CD4-positive, alpha-beta T cell treated with Interleukin-6 at 100 ng/mL for 8 hours (primary cell): ENCODE results near the gene KY.

ENCODE experiments used
- DNase-seq: peaks from one replicate; pipeline ENCODE4 v3.0.0-alpha.2; 2020; ENCODE audit warnings: mixed read lengths, low spot score

KY gene, protein sequence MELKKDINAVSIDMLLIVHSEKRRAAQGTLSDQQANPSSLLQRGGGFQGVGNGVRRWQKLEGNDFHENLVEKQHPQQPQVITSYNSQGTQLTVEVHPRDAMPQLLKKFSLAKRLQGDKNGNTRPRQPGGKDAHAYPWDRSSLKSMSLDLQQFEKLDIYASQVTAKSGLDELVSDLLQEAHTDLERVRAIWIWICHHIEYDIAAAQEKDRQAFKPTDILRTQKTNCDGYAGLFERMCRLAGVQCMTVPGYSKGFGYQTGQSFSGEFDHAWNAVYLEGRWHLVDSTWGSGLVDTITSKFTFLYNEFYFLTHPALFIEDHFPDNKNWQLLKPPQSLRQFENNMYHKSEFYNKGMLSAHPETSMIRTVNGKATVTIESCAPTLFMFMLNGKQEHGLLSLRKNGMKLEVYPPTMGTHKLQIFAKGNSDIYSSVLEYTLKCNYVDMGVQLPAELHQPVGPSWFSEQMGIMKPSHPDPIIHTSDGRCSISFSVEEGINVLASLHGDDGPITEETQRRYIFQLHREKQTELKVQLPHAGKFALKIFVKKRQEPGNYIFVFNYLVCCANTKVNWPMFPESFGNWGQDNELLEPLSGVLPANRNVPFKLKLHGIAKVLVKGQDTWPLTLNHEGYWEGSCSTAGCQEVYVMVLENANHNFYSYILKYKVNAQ

DNA sequence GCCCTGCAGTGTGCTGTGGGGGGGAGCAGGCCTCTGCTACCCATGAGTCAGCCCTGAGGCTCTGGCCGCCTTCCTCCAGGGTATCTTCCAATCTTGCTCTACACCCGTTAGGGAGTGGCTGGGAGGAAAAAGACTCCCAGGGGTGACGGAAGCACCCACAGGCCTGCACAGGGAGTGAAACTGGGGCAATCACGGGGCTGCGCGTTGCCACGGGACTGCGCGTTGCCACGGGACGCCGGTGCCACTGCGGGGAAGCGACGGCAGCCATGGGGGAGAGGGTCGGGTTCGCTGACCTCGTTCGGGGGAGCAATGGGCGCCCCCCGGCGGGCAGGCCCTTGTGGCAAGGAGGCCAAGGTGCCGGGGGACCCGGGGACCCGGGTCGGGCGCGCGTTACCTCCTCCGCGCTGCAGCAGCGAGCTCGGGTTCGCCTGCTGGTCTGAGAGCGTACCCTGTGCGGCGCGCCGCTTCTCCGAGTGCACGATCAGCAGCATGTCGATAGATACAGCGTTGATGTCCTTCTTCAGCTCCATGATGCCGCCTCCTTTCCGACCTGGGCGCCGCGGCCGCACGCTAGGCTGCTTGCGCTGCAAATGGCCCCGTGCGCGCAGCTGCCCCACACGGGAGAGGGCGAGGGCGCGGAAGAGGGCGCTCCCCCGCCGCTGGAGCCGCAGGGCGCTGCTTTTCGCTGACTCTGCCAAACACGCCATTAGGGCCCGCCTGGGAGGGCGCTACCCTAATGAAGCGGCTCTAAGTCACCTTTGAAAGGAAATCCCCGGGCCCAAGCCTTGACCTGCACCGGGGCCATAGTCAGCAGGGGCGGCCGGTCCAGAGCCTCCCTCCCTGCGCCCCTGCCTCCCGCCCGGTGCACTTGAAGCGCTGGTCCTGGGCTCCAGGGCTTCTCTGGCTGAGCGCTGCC, at the start of gene KY:
Gene KY, minus strand, starts transcription at position 592 of the 916 bp plus-strand sequence. Its CDS starts 62 bp downstream, at position 530.
- no peak for DNase-seq

DNA sequence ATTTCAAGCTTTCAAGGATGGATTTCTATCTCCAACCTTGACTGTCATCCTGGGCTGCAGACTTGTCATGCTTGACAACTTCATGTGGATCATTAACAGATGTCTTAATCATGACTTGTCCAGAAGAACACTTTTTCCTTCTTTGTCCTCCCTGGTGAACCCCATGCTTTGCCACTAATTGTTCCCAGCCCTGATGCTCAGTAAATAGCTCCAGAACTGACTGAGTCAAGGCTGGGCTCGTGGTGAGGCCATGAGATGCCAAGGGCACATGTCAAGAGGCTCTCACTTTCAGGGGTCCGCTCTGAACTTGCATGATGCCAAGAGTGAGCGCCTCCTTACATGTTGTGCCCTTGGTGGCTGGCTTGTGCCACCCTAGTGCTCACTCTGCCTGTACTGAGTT, 48.9 kb upstream of the KY start:
- DNase-seq, result no peak

DNA sequence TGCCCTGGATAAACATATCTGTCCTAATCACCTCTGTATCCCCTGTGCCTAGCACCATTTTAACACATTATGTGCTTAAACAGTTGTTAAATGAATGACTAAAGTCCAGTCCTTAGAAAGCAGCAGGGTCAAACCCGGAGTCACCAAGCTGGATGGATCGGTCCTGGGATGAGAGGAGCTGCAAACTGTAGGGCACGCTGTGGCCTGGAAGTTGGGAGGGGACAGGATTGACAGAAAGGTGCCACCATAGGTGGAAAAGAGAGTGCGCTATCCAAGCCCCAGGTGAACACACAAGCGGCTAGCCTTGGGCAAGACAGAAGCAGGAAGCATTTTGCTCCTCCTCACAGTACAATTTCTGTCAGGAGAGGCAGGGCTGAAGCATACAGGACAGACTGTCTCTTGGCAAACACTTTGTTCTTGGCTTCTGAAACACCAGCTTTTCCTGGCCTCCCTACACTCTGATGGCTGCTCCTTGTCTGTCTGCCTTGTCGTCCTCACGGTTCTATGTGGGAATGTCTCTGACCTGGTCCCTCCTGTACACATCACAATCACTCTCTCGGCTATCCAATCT, 48.4 kb upstream of the KY start:
- DNase-seq, result no peak

DNA sequence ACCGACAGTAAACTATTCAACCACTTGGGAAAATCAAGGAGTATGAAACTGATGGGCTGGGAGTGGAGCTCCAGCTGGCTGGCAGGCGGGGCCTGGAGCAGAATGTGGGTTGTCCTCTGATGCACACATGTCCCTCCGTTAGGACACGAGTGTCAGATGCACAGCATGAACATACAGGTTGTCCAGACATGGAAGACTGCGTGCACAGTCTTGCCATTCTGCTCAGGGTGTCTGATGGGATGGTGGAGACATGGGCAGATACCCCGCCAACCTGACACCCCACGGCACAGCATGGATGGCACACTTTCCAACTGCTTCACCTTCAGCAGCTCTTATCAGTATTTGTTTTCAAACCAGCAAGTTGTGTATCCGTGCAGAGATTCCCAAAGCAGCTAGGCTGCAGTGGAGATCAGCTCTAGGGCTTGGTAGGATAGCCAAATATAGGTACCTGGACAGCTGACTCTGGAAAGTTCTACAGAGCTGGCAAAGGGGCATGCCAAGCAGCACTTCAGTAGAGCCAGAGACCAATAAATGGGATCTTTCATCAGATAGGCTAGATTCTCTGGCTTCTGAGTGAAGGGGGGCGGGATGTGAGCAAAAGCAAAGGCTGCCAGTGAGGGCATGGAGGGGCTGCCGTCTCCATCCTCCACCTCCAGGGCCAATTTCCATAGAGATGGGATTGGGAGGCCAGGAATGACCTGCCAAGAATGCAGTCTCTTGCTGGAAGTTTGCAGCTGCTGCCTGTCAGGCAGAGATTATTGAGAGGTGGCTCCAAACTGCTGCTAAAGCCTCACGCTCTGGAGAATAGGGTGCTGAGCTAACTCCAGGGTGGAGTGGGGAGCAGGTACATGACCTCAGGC, 47.2 kb upstream of the KY start:
- DNase-seq, result no peak

DNA sequence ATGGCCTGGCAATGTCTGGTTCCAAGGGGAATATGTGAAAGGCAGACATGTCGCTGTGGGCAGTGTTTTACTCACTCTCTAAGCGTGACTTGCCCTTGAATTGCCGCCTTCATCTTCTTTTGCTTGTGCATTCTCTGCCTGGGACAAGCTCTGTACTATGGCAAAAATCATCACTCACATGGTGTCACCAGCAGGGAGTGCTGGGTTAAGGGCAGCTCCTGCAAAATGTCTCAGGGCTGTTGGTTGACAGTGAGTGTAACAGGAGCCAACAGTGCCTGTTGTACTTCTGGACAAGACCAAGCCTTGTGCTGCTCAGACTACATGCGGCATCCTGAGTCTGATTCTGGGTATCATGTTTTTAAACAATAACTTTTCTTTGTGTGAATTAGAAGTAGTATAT, 45.3 kb upstream of the KY start:
- DNase-seq, result no peak

DNA sequence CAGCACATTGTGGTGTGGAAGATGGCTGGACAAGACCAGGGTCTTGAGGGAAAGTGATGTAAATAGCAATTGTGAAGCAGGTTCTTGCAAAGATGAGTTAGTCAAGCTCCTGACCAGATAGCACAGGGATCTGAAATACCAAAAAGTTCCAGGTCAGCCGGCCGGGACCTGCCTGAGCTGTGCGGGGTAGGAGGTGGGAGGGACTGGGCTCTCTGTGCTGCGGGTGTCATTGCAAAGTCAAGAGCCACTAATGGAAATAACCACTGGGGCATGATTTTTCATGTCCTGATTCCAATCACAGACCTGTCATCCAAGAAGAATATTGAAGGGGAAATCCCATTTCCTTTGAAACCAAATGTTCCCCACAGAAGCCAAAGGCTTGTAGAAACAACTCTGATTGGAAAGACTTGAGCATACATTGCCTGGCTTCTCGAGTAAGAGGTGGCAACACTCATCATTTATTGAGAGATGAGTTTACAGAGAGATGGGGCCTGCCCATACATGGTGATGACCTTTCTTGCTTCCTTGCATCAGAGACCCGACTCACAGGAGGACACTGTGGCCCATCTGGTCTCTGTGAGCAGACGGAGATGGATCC, 44.2 kb upstream of the KY start:
- no peak for DNase-seq

DNA sequence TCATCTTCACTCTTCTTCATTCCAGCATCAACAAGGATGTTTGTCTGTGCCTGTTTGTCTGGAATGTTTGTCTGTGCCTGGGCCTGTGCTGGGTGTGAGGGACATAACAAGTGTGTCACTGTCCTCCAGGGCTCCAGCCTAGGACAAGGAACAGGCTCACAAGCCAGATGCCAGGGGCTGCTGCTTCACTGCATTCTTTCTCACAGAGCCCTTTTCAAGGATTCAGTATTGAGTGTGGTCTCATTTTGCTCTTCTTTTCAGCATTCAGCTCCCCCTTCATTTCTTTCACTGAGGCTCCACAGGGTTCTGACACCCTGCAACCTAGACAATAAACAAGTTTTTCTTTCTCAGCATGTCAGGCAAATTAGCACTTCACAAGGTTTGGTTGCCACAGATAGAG, 43.6 kb upstream of the KY start:
- DNase-seq, result no peak

DNA sequence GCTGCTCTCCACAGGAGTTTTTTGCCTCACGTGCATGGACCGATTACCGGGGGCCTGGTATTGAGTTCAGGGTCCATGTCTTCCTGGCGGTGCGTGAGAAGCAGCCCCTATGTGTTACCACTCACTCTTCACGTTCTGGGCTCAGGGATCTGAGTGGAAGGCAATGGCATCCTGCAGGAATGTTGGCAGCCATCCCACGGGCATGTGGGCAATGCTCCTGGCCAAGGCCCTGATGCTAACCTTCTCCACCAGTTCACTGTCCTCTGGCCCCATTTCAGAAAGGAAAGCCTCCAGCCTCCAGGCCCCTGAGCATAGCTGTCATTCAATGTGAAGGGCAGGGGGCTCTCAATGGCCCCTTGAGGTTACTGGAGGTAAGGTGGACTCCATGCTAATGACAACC, 43.0 kb upstream of the KY start:
- DNase-seq, result no peak

DNA sequence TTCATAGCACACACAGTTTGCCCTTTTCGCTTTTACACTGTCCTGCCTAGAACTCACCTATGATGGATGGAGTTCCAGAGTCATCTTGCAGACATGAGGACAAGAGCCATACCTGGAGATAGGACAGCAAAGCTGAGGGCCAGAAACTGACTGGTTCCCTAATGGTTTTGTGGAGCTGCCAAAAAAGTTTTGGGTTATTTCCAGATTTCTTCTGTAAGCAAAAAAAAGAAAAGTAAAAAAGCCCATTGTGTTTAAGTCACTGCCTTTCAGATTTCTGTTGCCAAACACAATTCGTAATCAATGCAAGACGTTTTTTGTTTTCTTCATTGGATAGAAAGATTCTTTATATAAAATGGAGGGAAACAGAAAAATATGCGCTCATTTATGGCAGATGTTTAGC, 42.4 kb upstream of the KY start:
- DNase-seq, result no peak

DNA sequence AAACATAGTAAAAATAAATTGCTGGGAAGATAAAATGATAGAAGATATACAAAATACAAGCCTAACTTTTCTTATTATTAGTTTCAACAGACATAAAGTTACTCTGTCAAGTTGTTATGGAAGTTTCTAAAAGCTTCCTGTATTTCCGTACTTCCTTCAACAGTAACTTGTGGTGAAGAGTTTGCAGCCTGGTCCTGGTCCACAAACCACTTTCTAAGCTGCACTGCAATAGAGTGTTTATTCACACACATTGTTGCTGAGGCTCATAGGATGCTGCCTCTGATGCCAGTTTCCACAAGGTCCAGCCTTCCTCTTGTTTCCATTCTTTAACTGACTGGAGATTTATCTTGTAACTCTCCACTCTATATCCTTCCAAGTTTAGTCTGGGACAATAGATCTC, 39.4 kb upstream of the KY start:
- DNase-seq, result no peak

DNA sequence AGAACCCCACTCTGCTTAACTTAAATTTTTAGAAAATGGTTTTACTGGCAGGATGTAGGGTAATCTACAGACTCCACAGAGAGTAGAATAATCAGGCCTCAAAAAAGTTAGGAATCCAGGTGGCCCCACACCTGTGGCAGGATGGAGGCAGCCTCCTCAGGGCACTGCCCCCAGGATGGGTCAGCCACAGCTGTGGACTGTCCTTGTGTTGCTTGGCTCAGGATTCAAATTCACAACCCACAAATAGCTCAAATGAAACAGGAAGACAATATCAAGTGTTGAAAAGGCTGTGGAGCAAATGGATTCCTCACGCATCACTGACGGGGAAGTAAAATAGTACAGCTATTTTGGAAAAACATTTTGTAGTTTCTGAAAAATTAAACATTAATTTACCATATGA, 36.8 kb upstream of the KY start:
- DNase-seq, result no peak

DNA sequence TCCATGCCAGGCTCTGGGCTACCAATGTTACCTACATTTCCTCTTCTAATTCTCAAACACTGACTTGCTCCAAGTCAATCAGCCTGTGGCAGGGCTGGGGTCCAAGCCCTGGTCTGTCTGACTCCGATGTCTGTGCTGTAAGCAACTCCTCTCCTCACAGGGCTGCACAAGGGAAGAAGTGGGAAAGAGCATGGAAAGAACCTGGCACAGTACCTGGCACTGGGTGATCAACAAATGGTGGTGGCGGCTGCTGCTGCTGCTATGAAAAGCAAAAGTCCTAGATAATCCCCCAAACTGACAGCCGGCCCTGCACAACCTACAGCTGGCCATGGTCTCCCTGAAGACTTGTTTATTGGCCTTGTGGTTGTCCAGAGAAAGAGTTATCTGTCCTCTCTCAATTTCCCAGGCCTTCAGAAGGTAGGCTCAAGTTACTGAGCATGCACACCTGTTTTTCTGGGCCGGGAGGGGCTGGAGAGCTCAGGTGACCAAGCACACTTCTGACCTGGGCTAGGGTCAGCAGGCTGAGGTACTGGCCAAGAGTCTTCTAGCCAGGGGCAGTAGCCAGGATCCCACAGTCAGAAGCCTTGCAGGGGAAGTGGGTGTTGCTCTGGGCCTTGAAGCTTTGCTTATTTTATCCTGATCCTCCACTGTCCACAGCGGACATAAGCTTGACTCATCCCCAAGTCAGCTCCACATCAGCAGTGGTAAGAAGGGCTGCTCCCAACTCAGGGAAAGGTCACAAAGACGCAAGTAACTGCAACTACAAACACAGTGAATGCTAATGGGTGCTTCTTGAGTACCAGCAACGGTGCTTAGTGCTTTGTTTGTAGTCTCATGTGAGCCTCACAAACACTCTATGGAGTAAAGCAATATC, 35.3 kb upstream of the KY start:
- DNase-seq, result no peak

DNA sequence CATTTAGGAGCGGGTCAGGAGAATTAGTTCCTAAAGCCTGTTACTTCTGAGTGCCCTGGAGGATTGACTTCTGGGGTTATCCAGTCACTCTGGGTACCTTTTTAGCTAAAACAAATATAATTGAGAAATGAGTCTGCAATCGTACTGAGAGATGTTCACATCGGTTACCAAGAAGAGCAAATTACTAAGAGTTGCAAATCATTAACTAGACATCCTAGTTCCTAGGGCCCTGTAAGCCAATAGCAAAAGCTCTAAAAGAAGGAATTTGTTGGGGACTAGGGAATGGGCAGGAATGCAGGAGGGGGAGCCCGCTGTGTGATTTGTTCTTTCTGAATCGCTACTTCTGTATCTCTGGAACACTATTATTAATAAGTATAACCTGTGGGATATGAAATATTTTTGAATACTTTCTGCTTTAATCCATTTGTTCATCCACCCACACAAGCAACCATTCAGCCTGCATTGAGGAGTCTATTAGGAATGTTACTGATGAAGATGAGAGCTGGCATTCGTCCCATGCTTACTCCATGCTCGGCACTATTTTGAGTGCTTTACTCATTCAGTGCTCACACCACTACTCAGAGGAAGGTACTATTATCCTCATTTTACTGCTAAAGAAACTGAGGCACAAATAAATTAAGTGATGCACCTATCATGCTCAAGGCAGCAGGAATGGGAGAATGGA, 31.5 kb upstream of the KY start:
- DNase-seq, result no peak

DNA sequence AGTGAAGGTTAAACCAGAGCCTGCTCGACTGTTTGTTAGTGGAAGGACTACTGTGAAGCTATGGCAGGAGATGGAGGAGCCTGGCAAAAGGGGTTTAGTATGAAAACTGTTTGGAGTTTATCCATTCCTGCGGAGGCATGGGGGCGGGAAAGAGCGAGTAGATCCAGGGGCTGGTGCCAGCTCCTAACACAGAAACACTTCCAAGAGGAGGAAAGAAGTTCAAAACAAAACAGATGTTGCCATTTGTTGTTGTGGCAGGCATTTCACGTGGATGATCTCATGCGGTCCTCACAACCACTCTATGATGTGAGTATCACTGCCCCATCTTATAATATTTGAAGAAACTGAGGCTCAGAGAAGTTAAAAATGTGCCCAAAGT, 30.7 kb upstream of the KY start:
- DNase-seq, result no peak

DNA sequence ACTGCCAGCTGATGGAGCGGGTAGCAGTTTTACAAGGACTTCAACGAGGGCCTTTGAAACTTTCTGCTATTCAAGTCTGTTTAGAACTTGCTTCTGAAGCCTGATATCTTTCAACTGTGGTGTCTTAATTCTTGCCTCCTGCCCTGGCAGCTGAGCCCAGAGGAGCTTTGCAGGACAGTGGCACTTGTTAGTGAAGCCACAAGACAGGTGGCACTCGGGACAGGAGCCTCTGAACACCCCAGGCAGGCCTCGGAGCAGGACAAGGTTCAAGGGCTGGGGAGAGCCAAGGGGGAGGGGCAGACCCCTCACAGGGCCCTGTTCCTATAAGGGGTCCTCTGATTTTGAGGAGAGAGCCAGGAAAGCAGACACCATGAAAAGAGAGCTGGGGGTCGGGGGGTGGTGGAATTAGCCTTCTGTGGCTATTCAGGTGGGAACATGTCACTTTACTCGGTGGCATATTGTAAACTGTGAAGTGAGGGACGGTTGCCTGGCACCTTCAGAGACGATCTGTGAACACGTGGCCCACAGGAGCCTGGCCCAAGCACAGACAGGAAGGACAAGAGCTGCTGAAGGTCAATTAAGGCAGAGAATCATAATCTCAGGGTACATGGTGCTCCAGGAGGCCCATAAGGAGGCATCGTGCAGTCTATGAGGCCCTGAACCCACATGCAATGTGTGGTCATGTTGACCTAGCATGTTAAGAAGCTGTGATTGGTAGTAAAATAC, 30.1 kb upstream of the KY start:
- DNase-seq, result no peak

DNA sequence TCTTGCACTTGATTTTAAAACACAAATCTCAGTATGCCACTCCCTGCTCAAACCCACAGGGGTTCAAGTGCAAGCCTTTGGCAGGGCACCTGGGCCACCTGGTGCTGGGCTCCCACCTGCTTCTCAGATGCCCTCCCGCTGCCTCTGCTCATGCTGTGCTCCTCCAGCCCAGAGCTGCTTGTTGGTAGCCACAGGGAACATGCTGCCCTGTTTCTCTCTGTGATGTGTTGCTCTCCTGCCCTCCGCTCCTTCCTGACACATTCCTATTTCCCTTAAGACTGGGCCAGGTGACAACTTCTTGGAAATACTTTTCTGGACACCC, 27.1 kb upstream of the KY start:
- DNase-seq, result no peak

DNA sequence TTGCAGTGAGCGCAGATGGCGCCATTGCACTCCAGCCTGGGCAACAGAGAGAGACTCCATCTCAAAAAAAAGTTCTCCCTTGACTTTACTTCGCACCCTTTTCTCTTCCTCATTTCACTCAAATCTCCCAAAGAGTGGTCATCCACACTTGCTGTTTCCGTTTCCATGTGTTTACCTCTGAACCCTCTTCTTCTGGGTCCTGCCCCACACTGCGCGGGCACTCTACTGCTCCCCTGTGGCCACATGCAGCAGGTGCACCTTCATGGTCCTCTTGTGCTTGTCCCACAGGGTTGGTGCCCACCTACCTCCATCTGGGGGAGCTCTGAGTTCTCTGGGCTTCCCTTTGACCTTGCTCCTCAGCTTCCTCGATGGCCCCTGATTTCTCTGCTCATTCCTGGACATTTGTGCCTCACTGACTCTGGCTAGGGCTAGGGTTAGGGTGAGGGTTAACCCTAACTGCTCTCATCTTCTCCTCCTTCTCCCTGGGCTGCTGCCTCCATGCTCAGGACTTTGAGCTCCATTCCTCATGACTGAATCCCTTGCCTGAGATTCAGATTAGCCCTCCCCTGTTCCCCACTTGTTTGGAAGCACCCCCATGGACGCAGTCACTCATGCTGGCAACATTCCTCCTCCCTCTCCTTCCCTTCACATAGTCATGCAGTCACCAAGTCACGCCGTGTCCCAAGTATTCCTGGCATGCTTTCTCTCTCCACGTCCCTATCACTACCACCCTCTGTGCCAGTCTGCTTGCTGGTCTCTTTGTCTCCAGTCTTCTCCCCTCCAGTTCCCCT, 26.6 kb upstream of the KY start:
- no peak for DNase-seq

DNA sequence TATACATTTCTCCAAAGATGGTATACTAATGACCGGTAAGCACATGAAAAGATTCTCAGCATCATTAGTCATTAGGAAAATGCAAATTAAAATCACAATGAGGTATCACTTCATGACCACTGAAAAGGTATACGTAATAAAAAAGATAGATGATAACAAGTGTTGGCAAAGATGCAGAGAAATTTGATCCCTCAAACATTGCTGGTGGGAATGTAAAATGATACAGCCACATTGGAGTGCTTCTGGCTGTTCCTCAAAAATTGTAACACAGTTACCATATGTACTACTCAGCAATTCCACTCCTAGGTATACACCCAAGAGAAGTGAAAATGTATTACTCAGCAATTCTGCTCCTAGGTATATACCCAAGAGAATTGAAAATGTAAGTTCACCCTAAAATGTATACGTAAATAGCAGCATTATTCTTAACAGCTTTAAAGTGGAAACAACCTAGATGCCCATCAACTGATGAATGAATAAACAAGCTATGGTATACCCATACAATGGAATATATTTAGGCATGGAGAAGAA, 25.0 kb upstream of the KY start:
- no peak for DNase-seq
